OCI-M2 (cell line): Measurements from ENCODE around the gene NGB.

Experiments
- DNase-seq: peaks from one replicate; lab custom pipeline; 2025; ENCODE audit not compliant: unreplicated experiment; lab: John Stamatoyannopoulos, UW

The NGB gene

GRCh38 chr14:77238996-77239395 is 32.0 kb downstream of the NGB start:
- no peak for DNase-seq

- DNase-seq: no peak
Observed at GRCh38 chr14:77238356-77238755, 32.6 kb downstream of the NGB start.

DNA sequence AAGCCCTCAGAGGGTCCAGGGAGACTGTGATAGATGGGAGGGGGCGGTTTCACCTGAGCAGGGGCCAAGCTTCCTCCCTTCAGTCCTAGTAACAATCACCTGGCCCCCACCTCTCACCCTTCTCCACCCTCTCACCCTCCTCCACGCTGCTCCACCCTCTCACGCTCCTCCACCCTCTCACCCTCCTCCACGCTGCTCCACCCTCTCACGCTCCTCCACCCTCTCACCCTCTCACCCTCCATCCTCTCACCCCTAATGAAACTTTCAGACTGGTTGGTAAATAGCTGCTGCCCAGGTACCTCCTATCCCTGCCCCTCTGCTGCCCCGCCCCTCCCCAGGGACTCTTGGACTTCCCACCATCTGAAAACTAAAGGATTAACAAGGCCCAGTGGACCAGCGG is 34.2 kb downstream of the NGB start:
- no peak for DNase-seq

GRCh38 chr14:77231721-77232120 is 39.3 kb downstream of the NGB start:
- no peak for DNase-seq

DNA sequence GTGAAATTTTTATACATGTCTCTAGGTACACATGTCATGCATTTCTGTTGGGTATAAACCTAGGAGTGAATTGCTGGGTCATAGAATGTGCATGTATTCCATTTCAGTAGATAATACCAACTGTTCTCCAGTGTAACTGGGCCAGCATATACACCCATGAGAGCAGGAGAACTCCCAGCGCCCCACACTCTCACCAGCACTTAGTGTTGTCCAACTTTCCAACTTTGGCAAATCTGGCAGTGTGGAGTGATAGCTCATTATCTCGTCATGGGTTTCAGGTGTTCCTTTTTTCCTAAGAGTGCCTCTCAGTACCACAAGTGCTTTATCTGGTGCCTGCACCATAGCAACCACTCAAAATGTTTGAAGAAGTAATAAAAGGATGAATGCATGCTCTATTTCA is 40.1 kb downstream of the NGB start:
- DNase-seq: no peak

GRCh38 chr14:77228056-77228455 is 43.0 kb downstream of the NGB start:
- DNase-seq: no peak

- no peak for DNase-seq
Observed at GRCh38 chr14:77225892-77226557, 45.0 kb downstream of the NGB start.

- no peak for DNase-seq
Observed at GRCh38 chr14:77225254-77225653, 45.8 kb downstream of the NGB start.

DNA sequence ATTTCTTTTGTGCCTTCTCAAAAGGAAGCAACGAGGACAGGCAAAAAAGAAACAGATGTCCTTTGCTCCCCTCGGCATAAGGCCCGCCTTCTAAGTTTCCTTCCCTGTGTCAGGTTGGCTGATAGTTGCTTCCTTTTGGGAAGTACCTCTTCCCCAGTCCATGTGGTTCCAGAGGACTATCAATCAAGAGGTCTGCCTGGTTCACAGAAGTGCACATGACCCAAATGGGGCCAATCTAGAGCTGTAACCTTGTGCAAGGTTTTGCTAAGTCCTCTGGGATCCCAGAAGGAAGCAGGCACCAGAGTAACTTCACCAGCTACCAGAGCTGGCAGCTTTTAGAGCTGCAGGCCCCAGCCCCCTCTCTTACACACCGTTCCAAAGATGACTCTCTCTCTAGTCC is 46.8 kb downstream of the NGB start:
- no peak for DNase-seq

GRCh38 chr14:77222546-77223225 is 48.3 kb downstream of the NGB start:
- DNase-seq: no peak

GRCh38 chr14:77221241-77221871 is 49.6 kb downstream of the NGB start:
- DNase-seq: no peak

- DNase-seq: no peak
Observed at GRCh38 chr14:77220246-77221017, 50.6 kb downstream of the NGB start.

GRCh38 chr14:77219591-77219990 is 51.4 kb downstream of the NGB start:
- DNase-seq: no peak

GRCh38 chr14:77217551-77217950 is 53.5 kb downstream of the NGB start:
- DNase-seq: no peak
